ENCODE results near the gene SLC16A9.

SLC16A9 gene

DNA sequence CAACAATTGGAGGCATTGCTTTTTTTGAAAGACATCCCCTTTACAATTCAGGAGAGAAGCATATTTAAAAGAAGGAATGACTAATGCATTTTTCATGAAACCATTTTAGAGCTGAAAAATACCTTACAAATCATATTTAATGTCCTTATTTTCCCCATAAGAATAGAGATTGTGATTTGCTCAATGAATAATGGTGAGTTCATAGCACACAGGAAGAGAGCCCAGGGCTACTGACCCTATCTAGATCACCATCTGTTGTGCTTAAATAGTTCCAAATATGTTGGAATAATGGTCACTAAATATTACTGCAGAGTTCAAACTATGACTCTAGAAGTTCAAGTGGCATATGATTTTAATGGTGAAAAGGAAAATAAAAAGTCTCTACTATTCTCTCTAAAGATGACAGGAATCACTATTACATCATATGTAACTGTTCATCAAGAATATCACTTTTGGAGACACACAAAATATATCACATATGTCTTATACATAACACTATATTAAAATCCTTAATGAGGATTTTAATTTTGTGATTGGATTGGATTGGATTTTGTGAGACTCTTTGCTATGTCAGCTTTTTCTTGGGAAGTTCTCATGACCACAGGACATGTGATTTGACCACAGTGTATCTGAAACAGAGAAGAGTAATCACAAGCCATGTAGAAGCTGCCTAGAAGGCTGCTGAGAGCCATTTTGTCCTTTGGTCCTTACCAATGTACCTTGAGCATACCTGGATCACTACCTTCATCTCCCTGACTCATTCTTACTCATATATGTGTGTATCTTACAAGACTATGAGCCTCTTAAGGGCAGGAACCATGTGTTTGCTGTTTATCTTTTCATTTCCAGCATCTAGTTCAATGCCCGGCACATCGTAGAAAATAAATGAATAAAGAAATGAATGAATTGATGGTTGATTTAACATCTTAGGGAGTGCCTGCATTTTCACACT lies 26.4 kb downstream of the SLC16A9 start:
- TF ChIP-seq ZNF354C (tag by site-specific recombination; IDR thresholded peaks at IDR 0.05; ENCODE audit: borderline replicate concordance, low read depth) (no peak), ZFP3 (tag by site-specific recombination; IDR thresholded peaks at IDR 0.05; ENCODE audit: low read depth) (no peak), ZNF555 (tag by site-specific recombination; conservative IDR thresholded peaks at IDR 0.05) (no peak), ZSCAN23 (tag by site-specific recombination; IDR thresholded peaks at IDR 0.05) (no peak), ZNF366 (tag by site-specific recombination; conservative IDR thresholded peaks at IDR 0.05) (no peak), REPIN1 (tag by site-specific recombination; IDR thresholded peaks at IDR 0.05; ENCODE audit: low read depth) (no peak), GLI4 (tag by site-specific recombination; IDR thresholded peaks at IDR 0.05) (no peak), ZNF654 (tag by site-specific recombination; IDR thresholded peaks at IDR 0.05; ENCODE audit: low read depth) (no peak), ZFHX2 (tag by site-specific recombination; conservative IDR thresholded peaks at IDR 0.05) (no peak), ZNF266 (tag by site-specific recombination; IDR thresholded peaks at IDR 0.05; ENCODE audit: low read depth) (no peak), ZBTB8A (tag by site-specific recombination; IDR thresholded peaks at IDR 0.05) (no peak), ZNF776 (tag by site-specific recombination; IDR thresholded peaks at IDR 0.05; ENCODE audit: borderline replicate concordance) (no peak)
- TF ChIP-seq, protein P1, sequence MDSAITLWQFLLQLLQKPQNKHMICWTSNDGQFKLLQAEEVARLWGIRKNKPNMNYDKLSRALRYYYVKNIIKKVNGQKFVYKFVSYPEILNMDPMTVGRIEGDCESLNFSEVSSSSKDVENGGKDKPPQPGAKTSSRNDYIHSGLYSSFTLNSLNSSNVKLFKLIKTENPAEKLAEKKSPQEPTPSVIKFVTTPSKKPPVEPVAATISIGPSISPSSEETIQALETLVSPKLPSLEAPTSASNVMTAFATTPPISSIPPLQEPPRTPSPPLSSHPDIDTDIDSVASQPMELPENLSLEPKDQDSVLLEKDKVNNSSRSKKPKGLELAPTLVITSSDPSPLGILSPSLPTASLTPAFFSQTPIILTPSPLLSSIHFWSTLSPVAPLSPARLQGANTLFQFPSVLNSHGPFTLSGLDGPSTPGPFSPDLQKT (IDR thresholded peaks at IDR 0.05; ENCODE audit: borderline replicate concordance, low read depth, low read length) = no peak
- H3K4me1 ChIP-seq (ENCODE audit: control insufficient read depth, insufficient read depth, low read length) = no peaks in the 10 kb centered on the region
- no peak overlapping the region for H3K4me3 ChIP-seq (ENCODE audit: low read depth, low read length)
- CTCF ChIA-PET = interaction anchor here (0.7 kb wide), 1 partner anchor 228 kb away, joined by 3 read pairs; no protein-coding TSS in a partner anchor
- no peak overlapping the region for H3K27ac ChIP-seq (ENCODE audit: extremely low read depth, low read depth, low read length)
- no peaks in the 10 kb centered on the region for H3K9me3 ChIP-seq (ENCODE audit: control insufficient read depth, insufficient read depth, low read depth, low read length)
- POLR2A ChIA-PET = no interaction called here
- H3K36me3 ChIP-seq (ENCODE audit: control insufficient read depth in 2 of 2, insufficient read depth in 1 of 2, low read length in 2 of 2) = peaks cover 0 to 4% of the 10 kb centered on the region in 2 experiments; a peak in 1 of 3 replicates

DNA sequence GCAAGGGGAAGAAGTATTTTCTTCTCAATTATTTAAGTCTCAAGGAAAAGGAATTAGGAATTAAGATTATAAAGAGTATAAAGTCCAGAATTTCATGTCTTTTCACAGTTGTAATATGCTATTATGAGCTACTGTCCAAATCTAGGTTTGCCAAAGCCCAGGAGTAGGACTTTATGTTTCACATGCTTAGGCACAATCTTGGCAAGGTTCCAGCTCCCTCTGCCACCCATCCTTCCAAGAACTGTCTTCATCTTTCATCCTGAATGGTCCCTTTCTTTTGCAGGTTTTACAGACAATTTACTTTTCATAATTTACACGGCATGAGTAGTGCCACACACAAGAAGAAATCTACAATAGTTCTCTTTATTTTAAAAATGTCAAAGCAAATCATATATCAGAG lies 29.5 kb downstream of the SLC16A9 start:
- no peak overlapping the region for H3K27ac ChIP-seq (ENCODE audit: extremely low read depth, low read depth, low read length)
- peaks cover 0 to 4% of the 10 kb centered on the region in 2 experiments; a peak in 1 of 3 replicates for H3K36me3 ChIP-seq (ENCODE audit: control insufficient read depth in 2 of 2, insufficient read depth in 1 of 2, low read length in 2 of 2)
- POLR2A ChIA-PET = no interaction called here
- H3K4me3 ChIP-seq (ENCODE audit: low read depth, low read length) = no peak overlapping the region
- TF ChIP-seq ZNF596 (tag by site-specific recombination; IDR thresholded peaks at IDR 0.05) = no peak
- TF ChIP-seq ZNF645 (tag by site-specific recombination; IDR thresholded peaks at IDR 0.05) = no peak
- no peak for TF ChIP-seq ZNF704 (tag by site-specific recombination; IDR thresholded peaks at IDR 0.05)
- TF ChIP-seq BCL11B (tag by site-specific recombination; IDR thresholded peaks at IDR 0.05; ENCODE audit: low read depth) = no peak
- no peak for TF ChIP-seq ZNF664 (tag by site-specific recombination; IDR thresholded peaks at IDR 0.05)
- no peak for TF ChIP-seq RBAK (tag by site-specific recombination; IDR thresholded peaks at IDR 0.05)
- TF ChIP-seq, protein P2, sequence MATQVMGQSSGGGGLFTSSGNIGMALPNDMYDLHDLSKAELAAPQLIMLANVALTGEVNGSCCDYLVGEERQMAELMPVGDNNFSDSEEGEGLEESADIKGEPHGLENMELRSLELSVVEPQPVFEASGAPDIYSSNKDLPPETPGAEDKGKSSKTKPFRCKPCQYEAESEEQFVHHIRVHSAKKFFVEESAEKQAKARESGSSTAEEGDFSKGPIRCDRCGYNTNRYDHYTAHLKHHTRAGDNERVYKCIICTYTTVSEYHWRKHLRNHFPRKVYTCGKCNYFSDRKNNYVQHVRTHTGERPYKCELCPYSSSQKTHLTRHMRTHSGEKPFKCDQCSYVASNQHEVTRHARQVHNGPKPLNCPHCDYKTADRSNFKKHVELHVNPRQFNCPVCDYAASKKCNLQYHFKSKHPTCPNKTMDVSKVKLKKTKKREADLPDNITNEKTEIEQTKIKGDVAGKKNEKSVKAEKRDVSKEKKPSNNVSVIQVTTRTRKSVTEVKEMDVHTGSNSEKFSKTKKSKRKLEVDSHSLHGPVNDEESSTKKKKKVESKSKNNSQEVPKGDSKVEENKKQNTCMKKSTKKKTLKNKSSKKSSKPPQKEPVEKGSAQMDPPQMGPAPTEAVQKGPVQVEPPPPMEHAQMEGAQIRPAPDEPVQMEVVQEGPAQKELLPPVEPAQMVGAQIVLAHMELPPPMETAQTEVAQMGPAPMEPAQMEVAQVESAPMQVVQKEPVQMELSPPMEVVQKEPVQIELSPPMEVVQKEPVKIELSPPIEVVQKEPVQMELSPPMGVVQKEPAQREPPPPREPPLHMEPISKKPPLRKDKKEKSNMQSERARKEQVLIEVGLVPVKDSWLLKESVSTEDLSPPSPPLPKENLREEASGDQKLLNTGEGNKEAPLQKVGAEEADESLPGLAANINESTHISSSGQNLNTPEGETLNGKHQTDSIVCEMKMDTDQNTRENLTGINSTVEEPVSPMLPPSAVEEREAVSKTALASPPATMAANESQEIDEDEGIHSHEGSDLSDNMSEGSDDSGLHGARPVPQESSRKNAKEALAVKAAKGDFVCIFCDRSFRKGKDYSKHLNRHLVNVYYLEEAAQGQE (tag by site-specific recombination; IDR thresholded peaks at IDR 0.05) = no peak
- no peak for TF ChIP-seq GLIS2 (tag by site-specific recombination; IDR thresholded peaks at IDR 0.05)
- no peak for TF ChIP-seq GLIS1 (tag by site-specific recombination; IDR thresholded peaks at IDR 0.05)
- no peak for TF ChIP-seq ZNF221 (tag by site-specific recombination; IDR thresholded peaks at IDR 0.05; ENCODE audit: borderline replicate concordance)
- H3K4me1 ChIP-seq (ENCODE audit: control insufficient read depth, insufficient read depth, low read length) = no peaks in the 10 kb centered on the region
- no peaks in the 10 kb centered on the region for H3K9me3 ChIP-seq (ENCODE audit: control insufficient read depth, insufficient read depth, low read depth, low read length)
- CTCF ChIA-PET = interaction anchor here (0.6 to 0.7 kb wide), 3 partner anchors 10 to 474 kb away, joined by 3 to 5 read pairs (median 4); no protein-coding TSS in a partner anchor
